Measurements from ENCODE around the gene NAT8L.
"Not testable (repeated sequence)": the region's sequence is repeated elsewhere in the genome, so short reads cannot be mapped to it uniquely, and the experiment has no call there.

NAT8L gene, protein sequence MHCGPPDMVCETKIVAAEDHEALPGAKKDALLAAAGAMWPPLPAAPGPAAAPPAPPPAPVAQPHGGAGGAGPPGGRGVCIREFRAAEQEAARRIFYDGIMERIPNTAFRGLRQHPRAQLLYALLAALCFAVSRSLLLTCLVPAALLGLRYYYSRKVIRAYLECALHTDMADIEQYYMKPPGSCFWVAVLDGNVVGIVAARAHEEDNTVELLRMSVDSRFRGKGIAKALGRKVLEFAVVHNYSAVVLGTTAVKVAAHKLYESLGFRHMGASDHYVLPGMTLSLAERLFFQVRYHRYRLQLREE

DNA sequence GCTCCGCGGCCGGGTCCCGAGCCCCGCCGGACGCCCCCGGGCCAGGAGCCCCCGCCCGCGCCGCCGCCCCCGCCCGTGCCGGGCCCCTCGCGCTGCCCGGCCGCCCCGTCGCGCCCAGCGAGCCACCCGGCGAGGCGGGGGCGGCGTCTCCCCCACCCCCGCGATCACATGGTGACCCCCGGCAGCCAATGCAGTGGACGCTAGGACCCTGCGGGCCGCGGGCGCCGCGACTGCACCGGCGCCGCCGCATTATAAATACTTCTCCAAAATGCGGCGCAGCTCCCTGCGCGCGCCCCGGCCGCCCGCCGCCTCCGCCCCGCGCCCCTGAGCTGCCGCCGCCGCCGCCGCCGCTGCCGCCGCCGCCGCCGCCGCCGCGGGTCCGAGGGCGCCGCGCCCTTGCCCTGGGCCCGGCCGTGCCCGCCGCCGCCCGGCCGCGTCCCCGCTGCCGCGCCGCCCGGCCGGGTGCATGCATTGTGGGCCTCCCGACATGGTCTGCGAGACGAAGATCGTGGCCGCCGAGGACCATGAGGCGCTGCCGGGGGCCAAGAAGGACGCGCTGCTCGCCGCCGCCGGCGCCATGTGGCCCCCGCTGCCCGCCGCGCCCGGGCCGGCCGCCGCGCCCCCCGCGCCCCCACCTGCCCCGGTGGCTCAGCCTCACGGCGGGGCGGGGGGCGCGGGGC is at the start of gene NAT8L:
Gene NAT8L, plus strand, starts transcription at position 282 of the 680 bp plus-strand sequence. Its CDS starts 185 bp downstream, at position 467.
- no peak for DNase-seq

DNA sequence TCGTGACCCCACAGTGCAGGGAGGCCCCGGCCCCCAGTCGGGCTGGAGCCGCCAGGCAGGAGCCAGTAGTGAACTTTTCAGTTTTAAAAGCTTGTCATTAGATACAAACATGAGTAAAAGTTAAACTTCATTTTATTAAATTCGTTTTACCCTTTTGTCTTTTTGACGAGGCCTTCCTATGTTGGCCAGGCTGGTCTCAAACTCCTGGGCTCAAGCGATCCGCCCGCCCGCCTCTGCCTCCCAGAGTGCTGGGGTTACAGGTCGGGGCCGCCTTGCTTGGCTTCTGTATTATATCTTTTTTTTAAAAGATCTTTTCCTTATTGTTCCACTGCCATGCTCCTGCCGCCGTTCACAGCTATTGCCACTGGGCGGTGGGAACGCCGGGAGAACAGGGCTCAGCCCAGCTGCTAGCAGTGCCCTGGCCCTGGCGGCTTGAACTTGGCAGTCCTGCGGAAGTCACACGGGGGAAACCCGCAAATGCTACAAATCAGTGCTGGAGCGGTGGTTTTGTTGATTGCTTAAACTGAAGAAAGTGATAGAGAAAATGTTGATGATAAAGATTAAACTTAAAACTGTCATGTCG is 49.4 kb upstream of the NAT8L start:
- DNase-seq: peak; percentile 3

GRCh38 chr4:2011583-2011982 is 47.5 kb upstream of the NAT8L start:
- DNase-seq: no peak

DNA sequence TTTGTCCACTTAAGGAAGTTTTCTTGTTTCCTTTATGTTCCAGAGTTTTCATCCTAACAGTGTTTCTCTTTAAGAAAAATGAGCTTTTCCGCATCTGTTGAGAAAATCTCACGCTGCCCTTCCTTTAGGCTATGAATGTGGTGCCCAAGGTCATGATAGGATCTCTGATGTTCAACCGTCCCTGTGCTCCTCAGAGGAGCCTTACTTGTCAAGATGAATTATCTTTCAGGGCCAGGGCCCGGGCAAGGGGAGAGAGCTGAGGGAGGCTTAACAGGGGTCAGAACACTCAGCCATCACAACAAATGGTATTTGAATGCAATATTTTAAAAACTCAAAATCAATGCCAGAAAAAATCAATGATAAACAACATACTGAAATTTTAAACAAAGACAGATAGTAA is 44.1 kb upstream of the NAT8L start:
- DNase-seq: no peak

- not testable (repeated sequence) for DNase-seq
These were observed 37.6 kb upstream of the NAT8L start for GRCh38 chr4:2021358-2022018.

DNA sequence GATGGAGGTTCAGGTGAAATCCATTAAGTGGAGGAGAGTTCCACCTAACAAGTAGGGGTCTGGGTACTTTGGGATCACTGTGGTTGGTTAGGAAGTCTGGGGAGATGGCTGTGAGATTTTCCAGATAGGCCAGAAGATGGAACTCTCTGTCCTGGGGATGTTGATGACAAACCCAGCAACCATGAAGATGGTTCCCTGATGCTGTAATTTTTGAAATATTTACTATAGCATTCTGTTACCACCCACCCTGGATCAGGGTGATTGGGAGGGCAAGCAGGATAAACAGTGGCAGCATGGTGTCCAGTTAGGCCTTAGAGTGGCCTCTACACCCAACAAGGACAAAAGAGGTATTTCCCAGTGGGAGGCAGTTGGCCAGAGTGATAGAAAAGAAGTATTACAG is 34.4 kb upstream of the NAT8L start:
- DNase-seq: no peak

GRCh38 chr4:2025817-2026216 is 33.3 kb upstream of the NAT8L start:
- DNase-seq: no peak

GRCh38 chr4:2027120-2027519 is 32.0 kb upstream of the NAT8L start:
- not testable (repeated sequence) for DNase-seq

DNA sequence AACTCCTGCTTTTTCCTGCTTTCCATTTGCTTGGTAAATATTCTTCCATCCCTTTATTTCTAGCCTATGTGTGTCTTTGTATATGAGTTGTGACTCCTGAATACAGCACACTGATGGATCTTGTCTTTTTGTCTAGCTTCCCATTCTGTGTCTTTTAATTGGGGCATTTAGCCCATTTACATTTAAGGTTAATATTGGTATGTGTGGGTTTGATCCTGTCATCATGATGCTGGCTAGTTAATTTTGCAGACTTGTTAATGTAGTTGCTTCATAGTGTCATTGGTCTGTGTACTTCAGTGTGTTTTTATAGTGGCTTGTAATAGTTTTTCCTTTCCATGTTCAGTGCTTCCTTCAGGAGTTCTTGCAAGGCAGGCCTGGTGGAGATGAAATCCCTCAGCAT is 28.0 kb upstream of the NAT8L start:
- DNase-seq: not testable (repeated sequence)

DNA sequence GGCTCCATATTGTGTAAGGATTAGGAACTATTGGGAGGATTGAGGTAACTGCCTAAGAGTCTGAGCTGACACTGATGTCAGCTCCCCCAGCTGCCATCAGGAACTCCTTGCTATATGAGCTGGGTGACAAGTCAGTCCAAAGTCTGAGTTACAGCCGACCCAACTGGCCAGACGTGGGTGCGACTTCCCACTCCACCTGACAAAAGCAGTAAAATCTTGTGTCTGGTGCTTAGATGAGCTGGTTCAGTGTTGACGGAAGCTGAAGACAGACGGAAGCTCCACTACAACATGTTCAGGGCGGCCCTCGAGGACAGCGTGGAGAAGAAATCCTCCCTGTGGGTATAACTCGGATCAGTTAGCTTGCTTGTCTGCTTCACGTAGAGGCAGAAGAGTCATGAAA is 22.8 kb upstream of the NAT8L start:
- no peak for DNase-seq

GRCh38 chr4:2036866-2037265 is 22.3 kb upstream of the NAT8L start:
- DNase-seq: no peak

DNA sequence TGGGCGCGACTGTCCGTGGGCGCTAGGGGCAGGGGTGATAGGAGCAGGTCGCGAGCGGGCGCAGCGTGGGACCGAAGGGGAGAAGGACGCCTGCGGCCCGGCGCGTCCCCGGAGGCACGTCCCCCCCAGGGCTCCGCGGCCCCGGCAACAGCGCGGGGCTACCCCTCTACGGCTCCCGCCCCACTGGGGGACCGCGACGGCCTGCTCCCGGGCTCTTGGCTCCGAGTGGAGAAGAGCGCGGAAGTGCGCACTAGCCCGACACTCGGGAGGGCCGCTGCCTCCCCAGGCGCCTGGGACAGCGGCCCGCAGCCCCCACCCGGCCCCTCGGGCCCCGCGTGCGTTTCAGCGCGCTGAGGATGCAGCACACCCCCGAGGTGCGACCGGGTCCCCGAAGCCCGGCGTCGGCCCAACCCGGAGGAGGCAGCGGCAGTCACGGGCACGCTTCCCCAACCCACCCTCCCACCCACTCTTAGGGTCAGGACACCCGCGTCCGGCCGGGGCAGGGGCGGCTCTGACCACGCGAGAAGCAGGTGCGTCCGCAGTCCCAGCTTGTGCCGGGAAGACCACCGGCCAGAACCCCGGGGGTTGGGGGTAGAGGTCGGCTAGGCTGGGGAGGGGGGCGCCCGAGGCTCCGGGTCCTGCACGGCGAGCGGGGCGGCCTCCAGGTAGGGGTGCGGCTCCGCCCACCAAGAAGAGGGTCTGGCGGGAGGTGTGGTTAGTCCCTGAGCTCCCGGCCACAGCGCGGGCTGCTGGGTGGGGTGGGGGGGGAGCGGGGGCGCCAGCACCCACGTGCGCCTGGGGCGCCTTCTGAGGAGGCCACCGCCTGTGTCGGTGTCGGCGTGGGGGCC is 18.5 kb upstream of the NAT8L start:
- DNase-seq: no peak

GRCh38 chr4:2041239-2042130 is 17.6 kb upstream of the NAT8L start:
- peak; percentile 5 for DNase-seq

GRCh38 chr4:2042204-2042946 is 16.8 kb upstream of the NAT8L start:
- no peak for DNase-seq

DNA sequence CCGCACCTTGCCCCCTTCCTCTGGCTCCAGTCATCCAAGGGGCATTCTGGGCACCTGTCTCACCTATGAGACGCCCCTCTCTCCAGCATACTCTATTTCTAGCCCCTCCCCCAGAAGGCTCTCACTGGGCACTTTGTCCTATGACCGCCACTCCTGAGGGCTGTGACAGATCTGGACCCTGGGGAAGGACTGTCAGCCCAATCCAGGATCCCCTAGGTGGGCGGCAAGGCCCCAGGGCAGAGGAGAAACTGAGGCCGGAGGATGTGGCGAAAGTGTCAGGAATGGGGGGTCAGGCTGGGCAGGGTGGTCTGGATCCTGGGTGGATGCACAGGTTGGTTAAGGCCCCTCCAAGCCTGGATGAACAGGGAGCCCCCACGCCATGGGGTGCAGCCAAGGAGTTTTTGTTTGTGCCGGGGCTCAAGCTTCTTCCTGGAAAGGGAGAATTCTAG is 16.2 kb upstream of the NAT8L start:
- no peak for DNase-seq

- DNase-seq: no peak
These were observed 15.6 kb upstream of the NAT8L start for GRCh38 chr4:2043396-2044118.

DNA sequence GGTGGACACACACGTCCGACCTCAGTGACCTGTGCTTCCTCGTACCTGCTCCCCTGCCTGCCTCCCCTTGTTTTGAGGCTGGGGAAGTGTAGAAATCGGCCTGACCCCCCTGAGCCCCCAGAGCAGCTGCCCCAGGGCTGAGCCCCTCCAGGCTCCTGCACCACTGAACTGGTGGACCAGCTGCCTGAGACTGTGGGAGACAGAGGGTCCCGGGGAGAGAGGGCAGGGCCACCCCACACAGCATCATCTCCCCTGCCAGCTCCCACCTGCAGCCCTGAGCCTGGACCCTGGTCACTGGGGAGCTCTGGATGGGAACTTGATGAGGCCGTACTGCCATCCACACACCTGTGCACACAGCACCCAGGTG is 15.0 kb upstream of the NAT8L start:
- DNase-seq: no peak

- DNase-seq: no peak
These were observed 14.3 kb upstream of the NAT8L start for GRCh38 chr4:2044542-2045517.

DNA sequence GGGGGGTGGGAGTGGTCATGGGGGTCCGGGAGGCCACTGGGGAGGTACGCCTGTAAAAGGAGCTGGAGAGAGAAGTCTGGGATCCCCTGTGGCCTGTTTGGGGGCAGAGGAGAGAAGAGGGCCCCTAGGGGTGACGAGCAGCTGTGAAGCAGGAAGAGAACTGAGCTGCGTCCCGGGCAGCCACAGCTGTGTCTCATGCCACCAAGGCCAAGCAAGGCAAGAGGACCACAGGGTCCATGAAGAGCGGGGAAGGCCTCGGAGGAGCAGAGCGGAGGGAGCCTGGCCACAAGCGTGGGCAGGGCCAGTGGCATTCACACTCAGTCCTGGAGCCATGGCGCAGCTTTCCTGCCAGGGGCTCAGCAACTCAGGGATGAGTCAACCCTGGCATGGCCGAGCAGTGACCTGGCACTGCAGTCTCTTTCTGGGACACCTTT is 13.6 kb upstream of the NAT8L start:
- DNase-seq: no peak

All from NCI-H524 treated with DMSO at 0.1 percent for 48 hours (cell line).